H9 (cell line): Measurements from ENCODE around the gene EDN1. TPM values are rescaled to one million over a fixed set of nuclear protein-coding genes. Genes with fewer than 3 reads are reported as not detected.

ENCODE experiments used
- DNase-seq: peaks from one replicate; pipeline ENCODE4 v3.0.0-alpha.2; 2017
- H2AFZ ChIP-seq: one replicate; pipeline ENCODE4 v1.6.1; 2013; ENCODE audit warnings: mild to moderate bottlenecking, low read length, control low read depth, moderate library complexity
- H2AK5ac ChIP-seq: 2 replicates; pipeline ENCODE4 v1.6.1; 2013; ENCODE audit warnings: low read length, control low read depth, mixed read lengths; ENCODE audit not compliant: insufficient read length
- H2BK120ac ChIP-seq: one replicate; pipeline ENCODE4 v1.6.1; 2013; ENCODE audit warnings: low read depth, mild to moderate bottlenecking, low read length, control low read depth, inconsistent platforms; ENCODE audit not compliant: poor library complexity, severe bottlenecking
- H2BK12ac ChIP-seq: 2 replicates; pipeline ENCODE4 v1.6.1; 2013; ENCODE audit warnings: low read length, control low read depth, mixed read lengths, low read depth; ENCODE audit not compliant: insufficient read length
- H2BK15ac ChIP-seq: 2 replicates; pipeline ENCODE4 v1.6.1; 2013; ENCODE audit warnings: low read depth, low read length, control low read depth
- H2BK20ac ChIP-seq: one replicate; pipeline ENCODE4 v1.6.1; 2013; ENCODE audit warnings: low read depth, mild to moderate bottlenecking, low read length, control low read depth, inconsistent platforms; ENCODE audit not compliant: poor library complexity, severe bottlenecking
- H2BK5ac ChIP-seq: 2 replicates; pipeline ENCODE4 v1.6.1; 2013; ENCODE audit warnings: low read length, control low read depth, mixed read lengths; ENCODE audit not compliant: insufficient read length
- H3K14ac ChIP-seq: 2 replicates; pipeline ENCODE4 v1.6.1; 2013; ENCODE audit warnings: low read length, control low read depth; ENCODE audit not compliant: insufficient read depth
- H3K18ac ChIP-seq: 2 replicates; pipeline ENCODE4 v1.6.1; 2013; ENCODE audit warnings: low read depth, mild to moderate bottlenecking, mixed read lengths, low read length, control low read depth; ENCODE audit not compliant: insufficient read length
- H3K23ac ChIP-seq: 2 replicates; pipeline ENCODE4 v1.6.1; 2013; ENCODE audit warnings: low read length, control low read depth, mixed read lengths, low read depth; ENCODE audit not compliant: insufficient read length
- H3K23me2 ChIP-seq: 2 replicates; pipeline ENCODE4 v1.6.1; 2013; ENCODE audit warnings: low read depth, mild to moderate bottlenecking, mixed read lengths, low read length, control low read depth; ENCODE audit not compliant: insufficient read length, poor library complexity, severe bottlenecking
- H3K27ac ChIP-seq: 2 replicates; pipeline ENCODE4 v1.5.1; 2013; ENCODE audit warnings: low read length, control low read depth, mixed read lengths, low read depth; ENCODE audit not compliant: insufficient read length
- H3K27me3 ChIP-seq: 2 replicates; pipeline ENCODE4 v1.6.1; 2013; ENCODE audit warnings: low read length, control low read depth, inconsistent platforms; ENCODE audit not compliant: insufficient read depth
- H3K4ac ChIP-seq: 2 replicates; pipeline ENCODE4 v1.6.1; 2013; ENCODE audit warnings: low read depth, mild to moderate bottlenecking, control low read depth, inconsistent platforms, low read length, moderate library complexity
- H3K4me1 ChIP-seq: 2 replicates; pipeline ENCODE4 v1.6.1; 2013; ENCODE audit warnings: low read length, control low read depth, inconsistent platforms; ENCODE audit not compliant: insufficient read depth
- H3K4me2 ChIP-seq: 2 replicates; pipeline ENCODE4 v1.6.1; 2013; ENCODE audit warnings: low read length, control low read depth, mixed read lengths; ENCODE audit not compliant: insufficient read length, insufficient read depth
- H3K56ac ChIP-seq: 2 replicates; pipeline ENCODE4 v1.6.1; 2013; ENCODE audit warnings: low read depth, mild to moderate bottlenecking, mixed read lengths, low read length, control low read depth; ENCODE audit not compliant: insufficient read length
- H3K79me1 ChIP-seq: 2 replicates; pipeline ENCODE4 v1.6.1; 2013; ENCODE audit warnings: low read depth, mild to moderate bottlenecking, moderate library complexity, low read length, control low read depth, inconsistent platforms; ENCODE audit not compliant: insufficient read depth, poor library complexity, severe bottlenecking
- H3K79me2 ChIP-seq: 2 replicates; pipeline ENCODE4 v1.6.1; 2013; ENCODE audit warnings: low read length, control low read depth, inconsistent platforms; ENCODE audit not compliant: insufficient read depth
- H3K9ac ChIP-seq: 2 replicates; pipeline ENCODE4 v1.6.1; 2013; ENCODE audit warnings: low read length, control low read depth, mixed read lengths; ENCODE audit not compliant: insufficient read length; ENCODE audit errors: extremely low read depth
- H3K9me3 ChIP-seq: one replicate; pipeline ENCODE4 v1.6.1; 2013; ENCODE audit warnings: low read depth, low read length, inconsistent platforms; ENCODE audit not compliant: control insufficient read depth
- H3T11ph ChIP-seq: one replicate; pipeline ENCODE4 v1.6.1; 2013; ENCODE audit warnings: mild to moderate bottlenecking, low read length, control low read depth, inconsistent platforms
- H4K20me1 ChIP-seq: one replicate; pipeline ENCODE4 v1.6.1; 2013; ENCODE audit not compliant: control insufficient read depth, insufficient read length, insufficient read depth
- H4K5ac ChIP-seq: 2 replicates; pipeline ENCODE4 v1.6.1; 2013; ENCODE audit warnings: low read depth, mild to moderate bottlenecking, mixed read lengths, low read length, control low read depth; ENCODE audit not compliant: insufficient read length
- H4K8ac ChIP-seq: replicated peaks from 2 replicates; pipeline ENCODE4 v1.6.1; 2013; ENCODE audit warnings: low read length, control low read depth, mixed read lengths, low read depth; ENCODE audit not compliant: insufficient read length
- H4K91ac ChIP-seq: 2 replicates; pipeline ENCODE4 v1.6.1; 2013; ENCODE audit warnings: low read depth, mild to moderate bottlenecking, moderate library complexity, mixed read lengths, low read length, control low read depth; ENCODE audit not compliant: insufficient read length
- H3K27ac Mint-ChIP-seq, 3 experiments: 2 replicates in 2 of 3; 3 replicates in 1 of 3; pipeline ENCODE4 v1.8.0; 2020 to 2021; ENCODE audit warnings: mixed read lengths in 3 of 3, mild to moderate bottlenecking in 1 of 3, moderate library complexity in 1 of 3
- H3K27me3 Mint-ChIP-seq: 2 replicates; pipeline ENCODE4 v1.8.0; 2021; ENCODE audit warnings: low read depth, mild to moderate bottlenecking, moderate library complexity, mixed read lengths
- H3K36me3 Mint-ChIP-seq, 3 experiments: 2 replicates in 2 of 3; 3 replicates in 1 of 3; pipeline ENCODE4 v1.8.0; 2020 to 2021; ENCODE audit warnings: low read depth in 3 of 3, mixed read lengths in 3 of 3; ENCODE audit not compliant: insufficient read depth in 1 of 3
- H3K4me1 Mint-ChIP-seq, 2 experiments: 2 replicates each; pipeline ENCODE4 v1.8.0; 2020; ENCODE audit warnings: mixed read lengths in 2 of 2
- H3K4me3 Mint-ChIP-seq, 2 experiments: 2 replicates in 1 of 2; 3 replicates in 1 of 2; pipeline ENCODE4 v1.8.0; 2020 to 2021; ENCODE audit warnings: mild to moderate bottlenecking in 2 of 2, mixed read lengths in 2 of 2, moderate library complexity in 1 of 2
- H3K9me3 Mint-ChIP-seq, 2 experiments: 2 replicates in 1 of 2; 3 replicates in 1 of 2; pipeline ENCODE4 v1.8.0; 2020; ENCODE audit warnings: mild to moderate bottlenecking in 2 of 2, mixed read lengths in 2 of 2, moderate library complexity in 1 of 2
- CTCF ChIP-seq: fragments of 200-600 bp; sonication (generic); conservative IDR thresholded peaks from 3 replicates; pipeline ENCODE4 v1.8.0; 2021; ENCODE audit warnings: antibody characterized with exemption, mild to moderate bottlenecking
- WGBS: extraction: QIAGEN DNeasy Blood & Tissue Kit; methylation state at CpG from one replicate; pipeline ENCODE4 v1.1.7; 2013; ENCODE audit warnings: missing lambda C conversion rate, low lambda C conversion rate, mixed read lengths; ENCODE audit not compliant: insufficient read length; ENCODE audit errors: extremely low coverage; 5-methylcytosine and 5-hydroxymethylcytosine counted together
- total RNA-seq: library from RNA; stranded (reverse); gene quantifications from 2 replicates; pipeline ENCODE4 v1.2.1, GENCODE V29; 2021

EDN1 gene
- total RNA-seq, 1 experiment from 2014 or later = 2.1 TPM

- Histone ChIP-seq H4K91ac (no peak overlapping the region), H4K20me1 (no peaks in the 10 kb centered on the region), H3K9me3 (no peaks in the 10 kb centered on the region)
These were observed 54.1 kb downstream of the EDN1 start for GRCh38 chr6:12344296-12344695.

More at GRCh38 chr6:12344296-12344695, 54.1 kb downstream of the EDN1 start:
- H3K27ac ChIP-seq = no peak overlapping the region
- TF ChIP-seq CTCF = no peak
- H2AFZ ChIP-seq = no peak overlapping the region
- no peak overlapping the region for H3K27ac Mint-ChIP-seq
- no peaks in the 10 kb centered on the region; the same call in 1 of the 2 replicates for H3K4me1 ChIP-seq
- no peak overlapping the region for H3K4me2 ChIP-seq
- no peak for DNase-seq
- H3K14ac ChIP-seq = no peak overlapping the region
- H2AK5ac ChIP-seq = no peak overlapping the region
- H2BK12ac ChIP-seq = no peak overlapping the region
- H3K27me3 ChIP-seq = no peaks in the 10 kb centered on the region
- H2BK120ac ChIP-seq = no peak overlapping the region
- no CpG with 5 or more reads among the region's 5 CpGs for WGBS
- H3K9ac ChIP-seq = no peak overlapping the region
- no peaks in the 10 kb centered on the region for H3K79me1 ChIP-seq
- H3K23ac ChIP-seq = no peak overlapping the region
- H3K56ac ChIP-seq = no peak overlapping the region
- H3K27me3 Mint-ChIP-seq = no peaks in the 10 kb centered on the region; the same call in 1 of the 2 replicates
- H3K9me3 Mint-ChIP-seq = no peaks in the 10 kb centered on the region
- no peak overlapping the region for H4K5ac ChIP-seq
- H3K79me2 ChIP-seq = no peaks in the 10 kb centered on the region
- no peak overlapping the region for H3K18ac ChIP-seq
- no peak overlapping the region for H2BK5ac ChIP-seq
- no peaks in the 10 kb centered on the region for H3K23me2 ChIP-seq
- H2BK15ac ChIP-seq = no peak overlapping the region
- H3K36me3 Mint-ChIP-seq = no peaks in the 10 kb centered on the region
- no peak overlapping the region for H2BK20ac ChIP-seq
- no peak overlapping the region for H4K8ac ChIP-seq
- H3T11ph ChIP-seq = no peak overlapping the region
- peaks cover 33 to 48% of the 10 kb centered on the region in 2 experiments for H3K4me1 Mint-ChIP-seq
- H3K4ac ChIP-seq = no peak overlapping the region
- no peak overlapping the region for H3K4me3 Mint-ChIP-seq
